RWPE2 (cell line): Measurements from ENCODE around the gene GPHA2.

Experiments used
- ATAC-seq: fragments of 200-7000 bp; cut with Tn5 transposase; 3 replicates; pipeline ENCODE4 v1.9.1; 2021; ENCODE audit warnings: low read depth
- DNase-seq: peaks from one replicate; pipeline ENCODE4 v3.0.0-alpha.2; 2020; ENCODE audit warnings: low spot score
- H3K27ac ChIP-seq: fragments of 450-650 bp; 2 replicates; pipeline ENCODE4 v1.5.1; 2017; ENCODE audit warnings: mild to moderate bottlenecking; ENCODE audit not compliant: poor library complexity, severe bottlenecking
- H3K27me3 ChIP-seq: fragments of 250-450 bp; sonication (Bioruptor Pico); 2 replicates; pipeline ENCODE4 v1.5.1; 2021; ENCODE audit warnings: mild to moderate bottlenecking, moderate library complexity; ENCODE audit not compliant: insufficient read depth, poor library complexity, severe bottlenecking
- H3K36me3 ChIP-seq: fragments of 250-450 bp; sonication (Bioruptor Pico); 2 replicates; pipeline ENCODE4 v1.5.1; 2020; ENCODE audit warnings: low read depth, mild to moderate bottlenecking, moderate library complexity
- H3K4me1 ChIP-seq: fragments of 250-450 bp; sonication (Bioruptor Pico); 2 replicates; pipeline ENCODE4 v1.5.1; 2021; ENCODE audit warnings: mild to moderate bottlenecking, moderate library complexity; ENCODE audit not compliant: insufficient read depth, poor library complexity, severe bottlenecking
- H3K4me3 ChIP-seq: fragments of 250-450 bp; sonication (Bioruptor Pico); 2 replicates; pipeline ENCODE4 v1.5.1; 2021; ENCODE audit warnings: mild to moderate bottlenecking, moderate library complexity; ENCODE audit not compliant: severe bottlenecking
- H3K9me3 ChIP-seq: fragments of 250-450 bp; sonication (Bioruptor Pico); 2 replicates; pipeline ENCODE4 v1.5.1; 2021; ENCODE audit warnings: mild to moderate bottlenecking, moderate library complexity; ENCODE audit not compliant: severe bottlenecking
- CTCF ChIP-seq: fragments of 450-650 bp; IDR thresholded peaks from one replicate; pipeline ENCODE4 v1.5.1; 2017; ENCODE audit warnings: mild to moderate bottlenecking, moderate library complexity; ENCODE audit not compliant: poor library complexity, severe bottlenecking

Gene GPHA2

DNA sequence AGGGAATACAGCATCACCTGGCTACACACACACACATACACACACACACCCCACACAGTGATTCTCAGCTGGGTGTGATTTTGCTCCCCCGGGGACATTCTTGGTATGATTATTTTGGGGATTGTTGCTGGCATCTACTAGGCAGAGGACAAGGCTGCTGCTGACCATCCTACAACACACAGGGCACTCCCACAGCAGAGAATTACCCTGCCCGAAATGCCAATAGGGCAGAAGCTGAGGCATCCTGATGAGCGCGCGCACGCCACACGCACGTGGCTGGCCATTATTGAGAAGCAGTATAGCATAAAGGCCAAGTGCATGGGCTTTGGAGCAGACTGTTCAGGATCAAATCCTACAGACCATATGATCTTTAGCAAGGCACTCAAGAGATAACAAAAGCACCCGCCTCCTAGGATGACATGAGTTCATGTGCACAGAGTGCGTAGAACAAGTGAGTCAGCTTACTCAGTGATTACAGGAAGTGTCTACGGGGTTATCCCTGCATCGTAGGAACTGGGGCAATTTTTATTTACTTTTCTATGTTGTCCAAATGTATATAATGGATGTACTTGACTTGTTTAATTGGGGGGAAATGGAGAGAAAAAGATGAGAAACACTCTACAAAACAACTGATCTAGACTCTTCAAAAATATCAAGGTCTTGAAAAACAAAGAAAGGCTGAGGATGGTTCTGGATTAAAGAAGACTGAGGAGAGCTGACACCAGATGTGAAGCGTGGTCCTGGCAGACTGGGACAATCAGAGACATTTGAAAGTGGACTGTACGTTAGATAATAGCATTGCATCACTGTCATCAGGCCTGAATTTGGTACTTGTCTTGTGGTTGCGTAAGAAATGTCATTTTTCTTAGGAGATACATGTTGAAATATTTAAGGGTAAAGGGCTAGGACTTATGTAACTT, 50.1 kb downstream of the GPHA2 start:
- H3K9me3 ChIP-seq, result no peaks in the 10 kb centered on the region
- ATAC-seq (peak; percentile 77), DNase-seq (no peak)
- no peaks in the 10 kb centered on the region for H3K36me3 ChIP-seq
- H3K27ac ChIP-seq, result peak overlapping the region; percentile 51
- H3K4me1 ChIP-seq, result peaks cover 11% of the 10 kb centered on the region
- H3K4me3 ChIP-seq, result no peak overlapping the region
- no peak for TF ChIP-seq CTCF
- H3K27me3 ChIP-seq, result no peaks in the 10 kb centered on the region
